Measurements from ENCODE around the gene KIF22. TPM values are rescaled to one million over a fixed set of nuclear protein-coding genes. Genes with fewer than 3 reads are reported as not detected.

Gene KIF22
- polyA plus RNA-seq, 6 donors from 2014 or later: 24.0 to 29.6 (median 26.3) TPM

DNA sequence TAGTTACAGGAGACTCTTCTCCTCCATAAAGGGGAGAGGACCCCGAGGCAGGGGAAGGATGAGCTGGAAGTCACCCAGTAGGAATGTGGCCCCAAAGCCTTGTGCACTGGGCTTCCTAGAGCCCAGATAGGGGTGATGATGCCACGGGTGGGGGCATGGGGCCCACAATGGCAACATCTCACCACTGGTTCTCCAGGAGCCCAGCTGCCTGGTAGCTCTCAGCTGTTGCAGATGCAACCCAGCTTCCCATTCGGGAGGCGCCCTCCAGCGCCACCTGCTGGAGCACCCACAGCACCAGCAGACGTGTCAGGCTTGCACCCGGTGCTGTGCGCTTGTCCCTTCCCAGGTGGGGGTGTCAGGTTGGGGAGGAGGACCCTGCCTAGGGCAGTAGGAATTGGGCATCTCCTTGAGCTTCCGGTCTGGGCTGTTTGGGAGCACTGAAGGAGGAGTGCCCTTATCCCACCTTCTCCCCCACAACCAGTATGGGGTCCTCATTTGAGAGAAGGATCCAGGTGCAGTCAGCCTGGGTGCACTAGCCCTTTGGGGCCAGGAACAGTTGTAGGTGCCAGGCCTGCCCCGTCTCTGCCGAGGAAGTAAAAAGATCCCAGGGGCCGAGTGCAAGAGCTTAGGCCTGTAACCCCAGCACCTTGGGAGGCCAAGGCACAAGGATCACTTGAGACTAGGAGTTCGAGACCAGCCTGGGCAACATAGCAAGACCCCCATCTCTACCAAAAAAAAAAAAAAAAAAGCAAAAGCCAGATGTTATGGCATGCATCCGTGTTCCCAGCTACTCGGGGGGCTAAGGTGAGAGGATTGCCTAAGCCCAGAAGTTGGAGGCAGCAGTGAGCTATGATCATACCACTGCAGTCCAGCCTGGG, 58.1 kb downstream of the KIF22 start:
- peak; percentile 79 to 89 for ATAC-seq (ENCODE audit: low read depth in 2 of 2)
- Mint-ChIP-seq H3K9me3 (no peaks in the 10 kb centered on the region), H3K4me3 (peak overlapping the region in 1 of 8 donors; percentile 25), H3K4me1 (peaks cover 0 to 13% (median 3%) of the 10 kb centered on the region in 3 donors), H3K27me3 (no peaks in the 10 kb centered on the region), H3K36me3 (peaks cover 0 to 19% of the 10 kb centered on the region in 2 donors), H3K27ac (peak overlapping the region in 1 of 6 donors; percentile 38)
- peak; percentile 56 for DNase-seq

DNA sequence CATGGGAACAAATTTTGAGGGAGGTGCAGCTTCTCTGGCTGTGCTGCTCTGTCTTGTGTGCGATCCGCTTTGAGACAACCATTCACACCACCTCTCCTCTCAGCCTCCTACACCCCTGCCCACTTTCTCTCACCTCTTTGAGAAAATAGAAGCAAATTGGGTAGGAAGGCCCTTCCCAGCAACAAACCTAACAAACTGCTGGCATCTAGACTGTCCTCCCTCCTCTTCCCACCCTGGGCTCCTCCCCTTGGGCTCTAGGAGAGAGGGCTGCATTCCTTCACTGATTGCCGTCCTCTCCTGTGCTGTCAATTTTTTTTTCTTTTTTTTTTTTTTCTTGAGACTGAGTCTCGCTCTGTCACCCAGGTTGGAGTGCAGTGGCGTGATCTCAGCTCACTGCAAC, 59.0 kb downstream of the KIF22 start:
- H3K4me3 Mint-ChIP-seq: no peak overlapping the region
- H3K27ac Mint-ChIP-seq: peak overlapping the region in 1 of 6 donors; percentile 74
- no peak for DNase-seq
- ATAC-seq (ENCODE audit: low read depth in 2 of 2): no peak
- no peaks in the 10 kb centered on the region for H3K27me3 Mint-ChIP-seq
- peaks cover 0 to 13% (median 3%) of the 10 kb centered on the region in 3 donors for H3K4me1 Mint-ChIP-seq
- H3K9me3 Mint-ChIP-seq: no peaks in the 10 kb centered on the region
- H3K36me3 Mint-ChIP-seq: peaks cover 0 to 19% of the 10 kb centered on the region in 2 donors

DNA sequence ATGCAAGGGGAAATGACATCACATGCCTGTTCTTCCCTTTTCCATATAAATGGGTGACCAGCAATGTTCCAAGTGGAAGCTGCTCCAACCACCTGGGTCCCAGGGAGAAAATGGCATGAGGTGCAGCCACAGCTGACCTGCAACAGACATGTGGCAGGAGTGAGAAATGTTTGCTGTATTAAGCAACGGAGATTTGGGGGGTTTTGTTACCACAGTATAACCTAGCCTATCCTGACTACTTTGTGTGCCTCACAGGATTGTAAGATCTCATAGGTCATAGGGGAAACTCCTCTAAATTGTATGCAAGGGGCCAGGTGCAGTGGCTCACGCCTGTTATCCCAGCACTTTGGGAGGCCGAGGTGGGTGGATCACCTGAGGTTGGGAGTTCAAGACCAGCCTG, 60.4 kb downstream of the KIF22 start:
- Mint-ChIP-seq H3K27ac (no peak overlapping the region), H3K36me3 (peaks cover 0 to 9% of the 10 kb centered on the region in 2 donors), H3K4me1 (peaks cover 0 to 13% (median 0%) of the 10 kb centered on the region in 3 donors), H3K9me3 (no peaks in the 10 kb centered on the region), H3K4me3 (no peak overlapping the region), H3K27me3 (no peaks in the 10 kb centered on the region)
- DNase-seq (no peak), ATAC-seq (ENCODE audit: low read depth in 2 of 2) (no peak)

DNA sequence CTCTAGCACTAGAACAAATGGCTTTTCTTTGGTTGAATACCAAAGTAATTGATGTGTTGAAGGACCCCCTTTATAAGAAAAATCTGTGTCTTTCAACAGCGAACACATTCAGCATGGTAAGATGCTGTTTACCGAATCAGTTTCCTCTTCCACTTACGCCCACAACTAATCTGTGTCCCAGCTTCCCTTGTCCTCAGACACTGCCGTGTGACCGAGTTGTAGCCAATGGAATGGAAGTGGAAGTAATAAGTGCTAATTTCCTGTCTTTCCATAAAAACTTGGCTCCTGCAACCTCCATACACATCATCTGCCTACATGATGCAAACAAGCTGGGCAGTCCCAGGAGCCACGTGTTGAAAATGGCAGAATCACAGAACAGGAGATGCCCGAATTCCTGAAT, 62.1 kb downstream of the KIF22 start:
- Mint-ChIP-seq H3K4me1 (peaks cover 0 to 9% (median 0%) of the 10 kb centered on the region in 3 donors), H3K27me3 (no peaks in the 10 kb centered on the region), H3K9me3 (no peaks in the 10 kb centered on the region), H3K36me3 (no peaks in the 10 kb centered on the region), H3K27ac (no peak overlapping the region), H3K4me3 (no peak overlapping the region)
- no peak for ATAC-seq (ENCODE audit: low read depth in 2 of 2)
- no peak for DNase-seq

DNA sequence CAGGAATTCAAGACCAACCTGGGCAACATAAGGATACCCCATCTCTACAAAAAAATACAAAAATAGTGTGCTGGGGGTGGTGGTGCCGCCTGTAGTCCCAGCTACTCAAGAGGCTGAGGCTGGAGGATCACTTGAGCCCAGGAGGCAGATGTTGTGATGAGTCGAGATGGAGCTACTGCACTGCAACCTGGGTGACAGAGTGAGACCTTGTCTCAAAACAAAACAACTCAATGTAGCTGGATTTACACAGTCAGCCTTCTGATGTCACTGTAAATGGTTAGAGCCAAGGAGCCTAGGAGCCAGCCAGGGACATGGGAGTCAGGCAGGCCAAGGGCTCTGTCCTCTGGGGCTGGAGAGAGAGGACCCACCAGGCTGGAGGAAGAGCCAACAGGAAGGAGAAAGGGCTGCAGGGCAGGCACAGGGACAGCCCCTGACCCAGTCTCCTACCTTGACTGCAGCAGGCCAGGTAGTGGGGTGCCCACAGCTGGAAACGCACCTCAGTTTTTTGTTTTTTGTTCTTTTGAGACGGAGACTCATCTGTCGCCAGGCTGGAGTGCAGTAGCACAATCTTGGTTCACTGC, 64.1 kb downstream of the KIF22 start:
- Mint-ChIP-seq H3K4me1 (peaks cover 0 to 4% (median 0%) of the 10 kb centered on the region in 3 donors), H3K36me3 (peaks cover 0 to 16% of the 10 kb centered on the region in 2 donors), H3K27me3 (no peaks in the 10 kb centered on the region), H3K9me3 (no peaks in the 10 kb centered on the region), H3K27ac (no peak overlapping the region), H3K4me3 (no peak overlapping the region)
- DNase-seq: no peak
- no peak for ATAC-seq (ENCODE audit: low read depth in 2 of 2)

Other genes starting within 250 kb of the KIF22 start
- 1 to 10 TPM in 5 of 6 donors, not detected in 1; 2.0 to 3.3 (median 2.4) TPM for gene SPN, start 127.5 kb upstream of the KIF22 start, polyA plus RNA-seq (ENCODE audit: low read depth in 6 of 6)
- not detected for gene QPRT, start 111.6 kb upstream of the KIF22 start, polyA plus RNA-seq (ENCODE audit: low read depth in 6 of 6)
- gene C16orf54, start 44.8 kb upstream of the KIF22 start, polyA plus RNA-seq (ENCODE audit: low read depth in 6 of 6): 10 to 100 TPM in 5 of 6 donors, 1 to 10 TPM in 1; 1.4 to 70.0 (median 29.5) TPM
- under 1 TPM in 1 of 6 donors, not detected in 5; 0.13 TPM for gene ZG16, start 12.5 kb upstream of the KIF22 start, polyA plus RNA-seq (ENCODE audit: low read depth in 6 of 6)
- 10 to 100 TPM; 16.1 to 30.6 (median 23.2) TPM for gene MAZ, start 15.8 kb downstream of the KIF22 start, polyA plus RNA-seq (ENCODE audit: low read depth in 6 of 6)
- gene PRRT2, start 21.4 kb downstream of the KIF22 start, polyA plus RNA-seq (ENCODE audit: low read depth in 6 of 6): under 1 TPM in 2 of 6 donors, not detected in 4; 0.10 to 0.97 TPM
- 10 to 100 TPM; 35.5 to 51.5 (median 46.9) TPM for gene PAGR1, start 25.4 kb downstream of the KIF22 start, polyA plus RNA-seq (ENCODE audit: low read depth in 6 of 6)
- 10 to 100 TPM; 39.7 to 61.4 (median 43.9) TPM for gene MVP, start 29.7 kb downstream of the KIF22 start, polyA plus RNA-seq (ENCODE audit: low read depth in 6 of 6)
- 10 to 100 TPM; 58.1 to 79.1 (median 66.3) TPM for gene CDIPT, start 72.5 kb downstream of the KIF22 start, polyA plus RNA-seq (ENCODE audit: low read depth in 6 of 6)
- not detected for gene SEZ6L2, start 108.8 kb downstream of the KIF22 start, polyA plus RNA-seq (ENCODE audit: low read depth in 6 of 6)
- not detected for gene ASPHD1, start 109.7 kb downstream of the KIF22 start, polyA plus RNA-seq (ENCODE audit: low read depth in 6 of 6)
- 10 to 100 TPM in 3 of 6 donors, 1 to 10 TPM in 3; 7.4 to 19.0 (median 10.4) TPM for gene KCTD13, start 135.5 kb downstream of the KIF22 start, polyA plus RNA-seq (ENCODE audit: low read depth in 6 of 6)
- gene TMEM219, start 171.3 kb downstream of the KIF22 start, polyA plus RNA-seq (ENCODE audit: low read depth in 6 of 6): 100 to 1,000 TPM; 181 to 222 (median 186) TPM
- 1 to 10 TPM; 2.3 to 8.5 (median 3.4) TPM for gene TAOK2, start 183.1 kb downstream of the KIF22 start, polyA plus RNA-seq (ENCODE audit: low read depth in 6 of 6)
- gene HIRIP3, start 204.9 kb downstream of the KIF22 start, polyA plus RNA-seq (ENCODE audit: low read depth in 6 of 6): 10 to 100 TPM; 10.7 to 21.8 (median 13.3) TPM
- 1 to 10 TPM; 2.1 to 8.7 (median 6.9) TPM for gene INO80E, start 205.5 kb downstream of the KIF22 start, polyA plus RNA-seq (ENCODE audit: low read depth in 6 of 6)
- gene DOC2A, start 220.3 kb downstream of the KIF22 start, polyA plus RNA-seq (ENCODE audit: low read depth in 6 of 6): not detected
- gene C16orf92, start 232.4 kb downstream of the KIF22 start, polyA plus RNA-seq (ENCODE audit: low read depth in 6 of 6): not detected
- gene TLCD3B, start 240.5 kb downstream of the KIF22 start, polyA plus RNA-seq (ENCODE audit: low read depth in 6 of 6): not detected